Fibroblast of mammary gland (primary cell): Measurements from ENCODE around the gene PLA2G4E.

ENCODE experiments used
- DNase-seq: peaks from one replicate; pipeline ENCODE4 v3.0.0-alpha.2; 2010; ENCODE audit warnings: low read depth
- H3K4me3 ChIP-seq: 2 replicates; pipeline ENCODE4 v1.5.1; 2011; ENCODE audit warnings: low read depth, mild to moderate bottlenecking, low read length, moderate library complexity; ENCODE audit not compliant: control insufficient read depth
- TF ChIP-seq, protein P1 (sequence below): conservative IDR thresholded peaks from 2 replicates; pipeline ENCODE4 v1.5.1; 2011; ENCODE audit warnings: low read depth, low read length, inconsistent platforms; ENCODE audit not compliant: control insufficient read depth, insufficient read depth

The PLA2G4E gene

DNA sequence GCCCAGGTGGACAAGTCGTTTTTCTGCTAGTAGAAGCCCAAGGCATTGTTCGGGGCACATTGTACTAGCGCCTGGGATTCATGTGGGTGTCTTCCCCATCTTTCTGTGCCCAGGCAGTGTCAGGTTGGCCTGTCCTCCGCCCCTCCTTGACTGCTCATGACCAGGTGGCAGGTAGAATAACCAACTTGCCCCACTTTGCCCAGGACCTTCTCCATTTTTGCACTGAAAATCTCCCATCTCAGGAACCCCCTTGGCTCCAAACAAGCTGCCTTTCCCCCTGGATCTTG is 39.6 kb upstream of the PLA2G4E start:
- TF ChIP-seq, protein P1, sequence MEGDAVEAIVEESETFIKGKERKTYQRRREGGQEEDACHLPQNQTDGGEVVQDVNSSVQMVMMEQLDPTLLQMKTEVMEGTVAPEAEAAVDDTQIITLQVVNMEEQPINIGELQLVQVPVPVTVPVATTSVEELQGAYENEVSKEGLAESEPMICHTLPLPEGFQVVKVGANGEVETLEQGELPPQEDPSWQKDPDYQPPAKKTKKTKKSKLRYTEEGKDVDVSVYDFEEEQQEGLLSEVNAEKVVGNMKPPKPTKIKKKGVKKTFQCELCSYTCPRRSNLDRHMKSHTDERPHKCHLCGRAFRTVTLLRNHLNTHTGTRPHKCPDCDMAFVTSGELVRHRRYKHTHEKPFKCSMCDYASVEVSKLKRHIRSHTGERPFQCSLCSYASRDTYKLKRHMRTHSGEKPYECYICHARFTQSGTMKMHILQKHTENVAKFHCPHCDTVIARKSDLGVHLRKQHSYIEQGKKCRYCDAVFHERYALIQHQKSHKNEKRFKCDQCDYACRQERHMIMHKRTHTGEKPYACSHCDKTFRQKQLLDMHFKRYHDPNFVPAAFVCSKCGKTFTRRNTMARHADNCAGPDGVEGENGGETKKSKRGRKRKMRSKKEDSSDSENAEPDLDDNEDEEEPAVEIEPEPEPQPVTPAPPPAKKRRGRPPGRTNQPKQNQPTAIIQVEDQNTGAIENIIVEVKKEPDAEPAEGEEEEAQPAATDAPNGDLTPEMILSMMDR, result no peak
- no peak overlapping the region for H3K4me3 ChIP-seq
- DNase-seq, result no peak

DNA sequence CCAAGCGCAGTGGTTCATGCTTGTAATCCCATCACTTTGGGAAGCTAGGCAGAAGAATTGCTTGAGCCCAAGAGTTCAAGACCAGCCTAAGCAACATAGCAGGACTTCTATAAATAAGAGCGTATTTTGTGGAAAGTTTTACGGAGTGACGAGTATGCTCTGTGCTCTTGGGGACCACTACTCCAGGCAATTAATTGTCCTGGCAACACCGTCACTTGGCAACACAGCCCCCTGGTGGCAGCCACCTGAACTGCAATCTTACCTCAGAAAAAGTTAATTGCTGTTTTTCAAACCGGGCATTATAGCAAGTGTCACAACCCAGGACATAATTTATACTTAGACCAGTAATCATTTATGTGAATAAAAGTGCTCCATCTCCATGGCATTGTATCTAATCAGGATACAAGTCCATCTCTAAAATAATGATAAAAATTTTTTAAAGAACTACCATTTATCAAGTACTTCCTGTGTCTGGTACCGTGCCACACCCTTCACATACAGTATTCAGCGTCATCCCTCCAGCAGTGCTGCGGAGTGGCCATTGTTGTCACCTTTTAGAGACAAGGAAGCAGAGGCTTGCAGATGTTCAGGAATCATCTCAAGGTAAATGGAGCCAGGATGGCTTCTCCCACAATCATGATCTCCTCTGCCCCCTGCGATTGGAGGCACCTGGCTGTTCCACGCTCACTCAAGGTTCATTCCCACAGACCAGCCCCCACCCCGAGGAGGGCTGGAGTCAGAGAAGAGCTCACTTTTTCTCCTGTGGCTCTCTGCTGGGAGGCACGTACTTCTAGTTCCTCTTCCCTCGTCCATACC is 39.0 kb upstream of the PLA2G4E start:
- DNase-seq, result peak; percentile 46
- TF ChIP-seq, protein P1, result peak; percentile 87
- no peak overlapping the region for H3K4me3 ChIP-seq

DNA sequence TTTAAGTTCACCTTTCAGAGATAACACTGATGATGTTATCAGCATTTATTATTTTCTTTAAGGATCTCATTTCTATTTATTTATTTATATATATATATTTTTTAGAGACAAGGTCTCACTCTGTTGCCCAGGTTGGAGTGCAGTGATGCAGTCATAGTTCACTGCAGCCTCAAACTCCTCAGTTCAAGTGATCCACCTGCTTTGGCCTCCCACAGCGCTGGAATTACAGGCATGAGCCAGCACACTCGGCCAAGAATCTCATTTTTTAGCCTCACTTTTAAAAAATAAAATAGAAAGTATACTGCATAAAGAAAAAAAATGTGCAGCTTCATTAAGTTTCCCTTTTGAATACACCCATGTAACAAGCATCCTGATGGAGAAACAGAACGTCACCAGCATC is 37.9 kb upstream of the PLA2G4E start:
- no peak for DNase-seq
- H3K4me3 ChIP-seq, result no peak overlapping the region
- TF ChIP-seq, protein P1, result no peak

DNA sequence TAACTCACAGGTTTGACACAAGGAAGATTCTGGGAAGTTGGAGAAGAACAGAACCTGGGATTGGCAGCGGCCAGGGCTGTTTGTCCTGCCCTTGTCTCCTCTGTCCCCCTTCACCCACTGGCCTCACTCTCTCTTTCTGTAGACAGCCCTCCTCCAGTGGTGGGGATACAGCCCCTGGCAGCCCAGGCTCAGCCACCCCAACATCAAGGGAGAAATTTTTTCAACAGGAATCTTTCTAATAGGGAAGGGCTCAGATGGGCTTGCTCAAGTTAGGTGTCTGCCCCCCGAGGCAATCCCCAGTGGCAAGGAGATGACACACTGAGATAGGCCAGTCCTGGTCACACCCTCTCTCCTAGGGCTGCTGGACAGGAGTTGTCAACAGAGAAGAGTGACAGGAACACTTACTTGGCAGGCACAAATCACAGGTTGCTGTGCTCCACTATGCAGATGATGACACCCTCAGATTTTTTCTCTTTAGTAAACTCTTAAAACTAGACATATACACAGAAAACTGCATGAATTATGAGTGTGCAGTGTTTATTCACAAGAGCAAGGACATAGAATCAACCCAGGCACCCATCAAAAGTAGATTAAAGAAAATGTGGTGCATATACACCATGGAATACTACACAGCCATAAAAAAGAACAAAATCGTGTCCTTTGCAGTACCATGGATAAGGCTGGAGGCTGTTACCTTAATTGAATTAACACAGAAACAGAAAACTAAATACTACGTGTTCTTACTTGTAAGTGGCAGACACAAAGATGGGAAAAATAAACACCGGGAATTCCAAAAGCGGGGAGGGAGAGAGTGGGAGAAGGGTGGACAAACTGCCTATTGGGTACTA is 37.2 kb upstream of the PLA2G4E start:
- no peak for DNase-seq
- TF ChIP-seq, protein P1, result no peak
- no peak overlapping the region for H3K4me3 ChIP-seq

DNA sequence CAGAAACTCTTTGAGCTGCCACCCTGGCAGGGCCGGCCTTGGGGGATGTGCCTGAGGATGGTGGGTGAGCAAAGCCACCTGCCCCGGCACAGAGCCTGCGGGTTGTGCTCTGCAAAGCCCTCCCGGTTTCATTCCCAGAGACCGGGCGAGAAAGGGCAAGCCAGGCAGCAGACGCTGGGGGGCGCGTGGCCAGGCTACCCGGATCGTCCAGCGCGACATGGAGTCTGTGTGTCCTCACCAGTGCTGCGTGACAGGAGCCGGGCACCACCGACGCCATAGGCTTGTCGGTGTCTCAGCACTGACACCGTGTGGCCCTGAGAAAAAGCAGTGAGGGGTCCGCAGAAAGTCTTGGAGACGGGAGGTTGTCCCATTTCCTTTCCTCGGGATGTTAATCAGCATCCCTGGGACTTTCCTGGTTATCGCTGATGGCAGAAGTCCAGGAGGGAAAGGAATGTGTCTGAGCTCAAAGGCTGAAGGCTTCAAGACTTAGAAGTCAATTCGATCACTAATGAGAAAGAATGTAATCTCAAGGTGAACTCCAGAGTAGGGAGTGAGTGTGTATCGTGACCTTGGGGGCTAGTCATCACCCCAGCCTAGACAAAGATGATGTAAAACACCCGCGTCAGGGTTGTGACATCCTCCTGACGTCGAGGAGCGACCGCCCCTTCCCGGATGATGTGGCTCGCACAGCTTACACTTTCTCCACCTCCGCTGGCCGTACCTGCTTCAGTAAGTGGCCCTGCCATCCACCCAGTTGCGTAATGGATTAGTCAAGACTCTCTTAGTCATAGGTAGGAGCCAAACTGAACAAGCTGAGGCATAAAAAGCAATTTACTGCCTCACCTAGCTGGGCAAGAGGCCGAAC is 36.3 kb upstream of the PLA2G4E start:
- H3K4me3 ChIP-seq, result no peak overlapping the region
- DNase-seq, result peak; percentile 67

DNA sequence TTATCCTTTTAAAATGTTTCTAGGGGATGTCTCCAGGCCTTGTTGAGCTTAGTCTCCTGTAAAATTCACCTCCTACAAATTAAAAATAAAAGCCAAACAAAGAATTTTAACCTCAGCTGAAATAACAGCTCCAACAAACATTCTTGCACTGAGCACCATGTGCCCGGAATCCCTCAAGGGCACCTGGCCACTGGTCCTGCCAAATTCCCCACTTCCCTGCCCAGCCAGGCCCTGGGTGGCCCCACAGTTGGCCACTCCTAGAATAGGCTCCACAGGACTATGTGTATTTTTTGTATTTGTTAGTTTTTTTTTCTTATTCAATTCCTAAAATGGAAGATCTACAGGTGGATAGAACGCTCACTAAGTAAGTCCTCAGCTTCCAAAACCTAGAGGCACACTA is 33.1 kb upstream of the PLA2G4E start:
- TF ChIP-seq, protein P1, result no peak
- no peak for DNase-seq
- H3K4me3 ChIP-seq, result no peak overlapping the region

More for the DNA sequence above, 36.3 kb upstream of the PLA2G4E start:
- TF ChIP-seq, protein P1, result peak; percentile 39
